Liver (tissue), 9 donors: ENCODE data around the gene CUBN. TPM values are rescaled to one million over a fixed set of nuclear protein-coding genes. Genes with fewer than 3 reads are reported as not detected.

Source experiments
- DNase-seq: peaks from one replicate; pipeline ENCODE4 v3.0.0-alpha.2; 2017; ENCODE audit warnings: low spot score
- H3K27ac ChIP-seq, 2 donors: one replicate each; pipeline ENCODE4 v1.7.0; 2013; ENCODE audit warnings: inconsistent platforms in 2 of 2, low read length in 2 of 2, control low read depth in 1 of 2, low read depth in 1 of 2, mild to moderate bottlenecking in 1 of 2
- H3K27me3 ChIP-seq, 4 donors: one replicate each; pipeline versions ENCODE4 v1.6.1 to v1.7.0; 2013; ENCODE audit warnings: low read length in 3 of 4, inconsistent platforms in 1 of 4, mild to moderate bottlenecking in 1 of 4, moderate library complexity in 1 of 4; ENCODE audit not compliant: control insufficient read depth in 4 of 4, insufficient read depth in 4 of 4
- H3K36me3 ChIP-seq, 4 donors: one replicate each; pipeline versions ENCODE4 v1.6.1 to v1.7.0; 2013; ENCODE audit warnings: low read length in 3 of 4, mild to moderate bottlenecking in 3 of 4, low read depth in 1 of 4, moderate library complexity in 1 of 4; ENCODE audit not compliant: control insufficient read depth in 4 of 4, insufficient read depth in 3 of 4
- H3K4me1 ChIP-seq, 4 donors: one replicate each; pipeline versions ENCODE4 v1.6.1 to v1.7.0; 2013; ENCODE audit warnings: low read length in 3 of 4, mild to moderate bottlenecking in 3 of 4, moderate library complexity in 1 of 4; ENCODE audit not compliant: control insufficient read depth in 4 of 4, insufficient read depth in 4 of 4
- H3K4me3 ChIP-seq, 3 donors: one replicate each; pipeline versions ENCODE4 v1.6.1 to v1.7.0; 2013; ENCODE audit warnings: low read length in 3 of 3, control low read depth in 1 of 3, low read depth in 1 of 3, mild to moderate bottlenecking in 1 of 3
- H3K9ac ChIP-seq, 2 donors: one replicate each; pipeline ENCODE4 v1.7.0; 2013; ENCODE audit warnings: low read length in 2 of 2, mild to moderate bottlenecking in 2 of 2, moderate library complexity in 2 of 2, control low read depth in 1 of 2, low read depth in 1 of 2
- H3K9me3 ChIP-seq, 4 donors: one replicate each; pipeline versions ENCODE4 v1.6.1 to v1.7.0; 2013; ENCODE audit warnings: low read length in 3 of 4; ENCODE audit not compliant: control insufficient read depth in 4 of 4
- CTCF ChIP-seq: fragments of 150-350 bp; IDR thresholded peaks from 2 replicates; pipeline ENCODE4 v1.5.1; 2017; ENCODE audit warnings: improper control_type of control experiment, low read depth, low read length; ENCODE audit not compliant: missing input control
- EGR1 ChIP-seq, 2 donors: IDR thresholded peaks; 2 replicates each; pipeline ENCODE4 v1.6.1; 2016 to 2018; ENCODE audit warnings: antibody characterized with exemption in 2 of 2, low read depth in 2 of 2
- FOXA1 ChIP-seq: IDR thresholded peaks from 2 replicates; pipeline ENCODE4 v1.6.1; 2016; ENCODE audit warnings: antibody characterized with exemption
- FOXA2 ChIP-seq: IDR thresholded peaks from 2 replicates; pipeline ENCODE4 v1.6.1; 2016; ENCODE audit warnings: antibody characterized with exemption
- GABPA ChIP-seq, 2 donors: IDR thresholded peaks in 1 of 2; conservative IDR thresholded peaks in 1 of 2; 2 replicates each; pipeline ENCODE4 v1.6.1; 2016; ENCODE audit warnings: antibody characterized with exemption in 2 of 2, mild to moderate bottlenecking in 1 of 2, moderate library complexity in 1 of 2
- HNF4A ChIP-seq, 2 donors: conservative IDR thresholded peaks; 2 replicates each; pipeline ENCODE4 v1.6.1; 2016; ENCODE audit warnings: antibody characterized with exemption in 2 of 2, mild to moderate bottlenecking in 2 of 2
- HNF4G ChIP-seq: IDR thresholded peaks from 2 replicates; pipeline ENCODE4 v1.6.1; 2016; ENCODE audit warnings: antibody characterized with exemption
- JUND ChIP-seq, 2 donors: IDR thresholded peaks; 2 replicates each; pipeline ENCODE4 v1.6.1; 2016; ENCODE audit warnings: antibody characterized with exemption in 2 of 2
- NR2F2 ChIP-seq: IDR thresholded peaks from 2 replicates; pipeline ENCODE4 v1.6.1; 2016; ENCODE audit warnings: antibody characterized with exemption
- REST ChIP-seq: IDR thresholded peaks from 2 replicates; pipeline ENCODE4 v1.6.1; 2016; ENCODE audit warnings: antibody characterized with exemption, mild to moderate bottlenecking
- RXRA ChIP-seq, 2 donors: IDR thresholded peaks; 2 replicates each; pipeline ENCODE4 v1.6.1; 2017 to 2018; ENCODE audit warnings: antibody characterized with exemption in 2 of 2, mild to moderate bottlenecking in 1 of 2
- SP1 ChIP-seq: IDR thresholded peaks from 2 replicates; pipeline ENCODE4 v1.6.1; 2018; ENCODE audit warnings: antibody characterized with exemption, mild to moderate bottlenecking
- TAF1 ChIP-seq: conservative IDR thresholded peaks from 2 replicates; pipeline ENCODE4 v1.6.1; 2016; ENCODE audit warnings: antibody characterized with exemption, mild to moderate bottlenecking
- YY1 ChIP-seq: IDR thresholded peaks from 2 replicates; pipeline ENCODE4 v1.6.1; 2016; ENCODE audit warnings: antibody characterized with exemption, mild to moderate bottlenecking
- ZBTB33 ChIP-seq: IDR thresholded peaks from 2 replicates; pipeline ENCODE4 v1.6.1; 2016; ENCODE audit warnings: antibody characterized with exemption
- WGBS: extraction: QIAGEN DNeasy Blood & Tissue Kit; methylation state at CpG from one replicate; pipeline ENCODE4 v1.1.7; 2013; 5-methylcytosine and 5-hydroxymethylcytosine counted together
- polyA plus RNA-seq, 2 donors: library from polyadenylated mRNA; stranded (reverse) in 1 of 2; unstranded in 1 of 2; fragments of 200-250 nt in 1 of 2; fragments of >200 nt in 1 of 2; fragmentation: Nextera tagmentation in 1 of 2; extraction: Ambion mirVana in 1 of 2; gene quantifications; one replicate each; pipeline versions ENCODE4 v1.2.1 to v1.2.3, GENCODE V29; 2013 to 2015
- total RNA-seq, 2 donors: library from RNA; depleted of rRNA; stranded (reverse); fragments of >200 nt; gene quantifications; one replicate each; pipeline ENCODE4 v1.2.3, GENCODE V29; 2014
- TF ChIP-seq, protein P1 (sequence below): IDR thresholded peaks from 2 replicates; pipeline ENCODE4 v1.6.1; 2016; ENCODE audit warnings: antibody characterized with exemption
- TF ChIP-seq, protein P2 (sequence below): IDR thresholded peaks from 2 replicates; pipeline ENCODE4 v1.6.1; 2016; ENCODE audit warnings: antibody characterized with exemption
- donor health status: healthy.
- donor health status: healthy.
- donor health status: healthy.
- donor health status: healthy.
- donor health status: healthy.

CUBN gene
- total and polyA plus RNA-seq, 4 donors: 0.01 to 0.67 (median 0.30) TPM

DNA sequence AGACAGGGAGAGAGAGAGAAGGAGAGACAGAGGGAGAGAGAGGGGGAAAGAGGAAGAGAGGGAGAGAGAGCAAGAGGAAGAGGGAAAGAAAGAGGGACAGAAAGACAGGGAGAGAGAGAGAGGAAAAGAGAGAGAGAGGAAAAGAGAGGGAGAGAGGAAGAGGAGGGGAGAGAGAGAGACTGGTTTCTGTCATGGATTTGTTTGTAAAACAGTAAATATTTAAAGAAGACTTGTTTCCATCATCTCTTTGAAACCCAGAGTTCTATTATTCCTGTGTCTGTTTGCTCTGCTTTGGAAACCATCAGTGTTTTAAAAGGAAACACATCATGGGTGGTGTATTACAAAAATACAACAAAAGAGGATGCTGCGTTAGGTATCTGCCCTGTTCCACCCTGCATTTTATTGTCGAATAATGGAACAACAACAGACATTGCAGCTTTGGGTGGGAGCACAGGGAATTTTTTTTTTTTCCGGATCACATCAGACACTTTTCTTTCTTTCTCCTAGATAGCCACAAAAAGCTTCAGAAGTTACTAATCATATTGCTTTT lies 161.7 kb downstream of the CUBN start:
- Histone ChIP-seq H3K27me3 (no peaks in the 10 kb centered on the region), H3K36me3 (no peaks in the 10 kb centered on the region), H3K27ac (peak overlapping the region in 1 of 2 donors; percentile 33), H3K9ac (no peak overlapping the region), H3K4me1 (no peaks in the 10 kb centered on the region), H3K9me3 (no peaks in the 10 kb centered on the region), H3K4me3 (no peak overlapping the region)
- TF ChIP-seq HNF4A (conservative IDR thresholded peaks at IDR 0.05): no peak
- TF ChIP-seq JUND (IDR thresholded peaks at IDR 0.05): no peak
- TF ChIP-seq NR2F2: no peak
- TF ChIP-seq, protein P1, sequence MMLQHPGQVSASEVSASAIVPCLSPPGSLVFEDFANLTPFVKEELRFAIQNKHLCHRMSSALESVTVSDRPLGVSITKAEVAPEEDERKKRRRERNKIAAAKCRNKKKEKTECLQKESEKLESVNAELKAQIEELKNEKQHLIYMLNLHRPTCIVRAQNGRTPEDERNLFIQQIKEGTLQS: no peak
- TF ChIP-seq SP1: no peak
- TF ChIP-seq GABPA (IDR thresholded peaks at IDR 0.05 in 1 of 2, conservative IDR thresholded peaks at IDR 0.05 in 1 of 2): no peak
- TF ChIP-seq RXRA (IDR thresholded peaks at IDR 0.05): no peak
- TF ChIP-seq ZBTB33: no peak
- TF ChIP-seq FOXA1: no peak
- no peak for TF ChIP-seq FOXA2
- TF ChIP-seq REST: no peak
- no peak for TF ChIP-seq EGR1 (IDR thresholded peaks at IDR 0.05; ENCODE audit: low read depth in 2 of 2)
- no peak for TF ChIP-seq CTCF
- no peak for TF ChIP-seq HNF4G
- TF ChIP-seq YY1: no peak
- TF ChIP-seq, protein P2, sequence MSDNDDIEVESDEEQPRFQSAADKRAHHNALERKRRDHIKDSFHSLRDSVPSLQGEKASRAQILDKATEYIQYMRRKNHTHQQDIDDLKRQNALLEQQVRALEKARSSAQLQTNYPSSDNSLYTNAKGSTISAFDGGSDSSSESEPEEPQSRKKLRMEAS: no peak
- TF ChIP-seq TAF1: no peak
- no peak for DNase-seq
- WGBS: 65% methylated on average over 3 of the region's 3 CpGs
